DMS114 treated with DMSO at 0.1 percent for 48 hours (cell line): ENCODE measurements around the gene CLCN2.

Experiments used
- DNase-seq: peaks from one replicate; lab custom pipeline; 2025; ENCODE audit not compliant: unreplicated experiment; lab: John Stamatoyannopoulos, UW

The CLCN2 gene

GRCh38 chr3:184360929-184361531, 375 bp downstream of the CLCN2 start:
- DNase-seq: no peak

GRCh38 chr3:184360070-184360928, 1.1 kb downstream of the CLCN2 start:
- DNase-seq: no peak

GRCh38 chr3:184359610-184360009, 1.8 kb downstream of the CLCN2 start:
- no peak for DNase-seq

- DNase-seq: no peak
Observed at GRCh38 chr3:184358921-184359350, 2.5 kb downstream of the CLCN2 start.

GRCh38 chr3:184358124-184358767, 3.2 kb downstream of the CLCN2 start:
- no peak for DNase-seq

- DNase-seq: no peak
Observed at GRCh38 chr3:184357248-184358123, 3.9 kb downstream of the CLCN2 start.

- DNase-seq: no peak
Observed at GRCh38 chr3:184355261-184356040, 6.0 kb downstream of the CLCN2 start.

- DNase-seq: no peak
Observed at GRCh38 chr3:184354754-184355153, 6.7 kb downstream of the CLCN2 start.

GRCh38 chr3:184354121-184354728, 7.2 kb downstream of the CLCN2 start:
- no peak for DNase-seq

GRCh38 chr3:184353546-184353941, 7.9 kb downstream of the CLCN2 start:
- no peak for DNase-seq

- no peak for DNase-seq
Observed at GRCh38 chr3:184352897-184353545, 8.4 kb downstream of the CLCN2 start.

GRCh38 chr3:184352149-184352785, 9.1 kb downstream of the CLCN2 start:
- DNase-seq: no peak

- DNase-seq: no peak
Observed at GRCh38 chr3:184351511-184352148, 9.8 kb downstream of the CLCN2 start.

- DNase-seq: no peak
Observed at GRCh38 chr3:184350618-184351017, 10.8 kb downstream of the CLCN2 start.

GRCh38 chr3:184349563-184350470, 11.6 kb downstream of the CLCN2 start:
- DNase-seq: no peak

- no peak for DNase-seq
Observed at GRCh38 chr3:184348057-184348382, 13.4 kb downstream of the CLCN2 start.

- DNase-seq: no peak
Observed at GRCh38 chr3:184347321-184348056, 13.9 kb downstream of the CLCN2 start.
